PC-9 (cell line): ENCODE data around the gene AKR1B1. TPM values are rescaled to one million over a fixed set of nuclear protein-coding genes. Genes with fewer than 3 reads are reported as not detected.

ENCODE experiments used
- BruUV-seq: library from RNA; stranded (reverse); fragments of 400-500 nt; replicated peaks from 2 replicates; lab custom pipeline; 2021; lab: Mats Ljungman, UMichigan
- CTCF ChIA-PET: fragments of 300-600 bp; sonication (Branson Sonifier 250); formaldehyde crosslinking; loops from one replicate; lab custom pipeline; 2022; ENCODE audit warnings: antibody characterized with exemption; lab: Charles Lee
- POLR2A ChIA-PET: fragments of 300-600 bp; sonication (Branson Sonifier 250); formaldehyde crosslinking; loops from one replicate; lab custom pipeline; 2022; ENCODE audit warnings: antibody characterized with exemption; ENCODE audit not compliant: unreplicated experiment; lab: Charles Lee
- DNase-seq, 2 experiments: peaks; one replicate each; pipeline versions ENCODE4 v3.0.0 to v3.0.0-alpha.2; 2015 to 2022; ENCODE audit warnings: mixed read lengths in 1 of 2
- H2AFZ ChIP-seq: fragments of 200-600 bp; sonication (generic); 2 replicates; pipeline ENCODE4 v1.8.1; 2017; ENCODE audit warnings: antibody characterized with exemption
- H3F3A ChIP-seq: fragments of 200-600 bp; sonication (generic); 2 replicates; pipeline ENCODE4 v1.8.1; 2017; ENCODE audit warnings: antibody characterized with exemption, mild to moderate bottlenecking, low read depth; ENCODE audit not compliant: insufficient read depth
- H3K27ac ChIP-seq: fragments of 200-600 bp; sonication (generic); 2 replicates; pipeline ENCODE4 v1.6.1; 2016; ENCODE audit warnings: mixed run types
- H3K27me3 ChIP-seq: fragments of 200-600 bp; sonication (generic); 2 replicates; pipeline ENCODE4 v1.6.1; 2016; ENCODE audit warnings: low read depth, mixed run types; ENCODE audit not compliant: insufficient read depth
- H3K36me3 ChIP-seq: fragments of 200-600 bp; sonication (generic); 2 replicates; pipeline ENCODE4 v1.6.1; 2016; ENCODE audit warnings: low read depth, mixed run types
- H3K4me1 ChIP-seq: fragments of 200-600 bp; sonication (generic); replicated peaks from 2 replicates; pipeline ENCODE4 v1.6.1; 2016; ENCODE audit warnings: mixed run types; ENCODE audit not compliant: insufficient read depth
- H3K4me2 ChIP-seq: fragments of 200-600 bp; sonication (generic); 2 replicates; pipeline ENCODE4 v1.6.1; 2017; ENCODE audit warnings: mixed run types
- H3K4me3 ChIP-seq: fragments of 200-600 bp; sonication (generic); 2 replicates; pipeline ENCODE4 v1.6.1; 2016; ENCODE audit warnings: mixed run types
- H3K79me2 ChIP-seq: fragments of 200-600 bp; sonication (generic); 2 replicates; pipeline ENCODE4 v1.6.1; 2017; ENCODE audit warnings: low read depth, mixed run types
- H3K9me2 ChIP-seq: fragments of 200-600 bp; sonication (generic); 2 replicates; pipeline ENCODE4 v1.8.1; 2017; ENCODE audit warnings: mild to moderate bottlenecking; ENCODE audit not compliant: insufficient read depth
- H3K9me3 ChIP-seq: fragments of 200-600 bp; sonication (generic); 2 replicates; pipeline ENCODE4 v1.8.1; 2016; ENCODE audit warnings: low read depth; ENCODE audit not compliant: insufficient read depth
- H4K20me1 ChIP-seq: fragments of 200-600 bp; sonication (generic); 2 replicates; pipeline ENCODE4 v1.8.1; 2017; ENCODE audit not compliant: insufficient read depth
- CTCF ChIP-seq: fragments of 200-600 bp; sonication (generic); conservative IDR thresholded peaks from 2 replicates; pipeline ENCODE4 v1.6.1; 2017; ENCODE audit warnings: mixed run types, antibody characterized with exemption, mild to moderate bottlenecking, moderate library complexity
- EZH2 ChIP-seq: fragments of 200-600 bp; sonication (generic); IDR thresholded peaks from 2 replicates; pipeline ENCODE4 v1.8.0; 2017; ENCODE audit warnings: antibody characterized with exemption, low read depth
- intact Hi-C: fragments of 100-400 bp; cut with micrococcal nuclease; formaldehyde crosslinking; loops from one replicate; pipeline ENCODE4 v1.10.0; 2022; ENCODE audit not compliant: unreplicated experiment
- total RNA-seq: library from RNA; stranded (reverse); gene quantifications from 2 replicates; pipeline ENCODE4 v1.2.3, GENCODE V29; 2021

AKR1B1 gene
- total RNA-seq, 1 experiment from 2014 or later = 1,009 TPM

- POLR2A ChIA-PET = interaction anchor here (0.6 to 0.7 kb wide), 3 partner anchors 8 to 162 kb away, joined by 3 to 4 read pairs (median 3); no protein-coding TSS in a partner anchor
- Histone ChIP-seq H3K27ac (peak overlapping the region; percentile 21; the same call in 1 of the 2 replicates), H3K4me1 (peaks cover 10% of the 10 kb centered on the region), H3K4me3 (no peak overlapping the region), H3K4me2 (no peak overlapping the region), H3K9me2 (no peaks in the 10 kb centered on the region), H4K20me1 (no peaks in the 10 kb centered on the region; the same call in 1 of the 2 replicates), H3K79me2 (peaks cover 8% of the 10 kb centered on the region), H3K36me3 (peaks cover 54% of the 10 kb centered on the region), H2AFZ (no peak overlapping the region), H3F3A (peaks cover 94% of the 10 kb centered on the region), H3K9me3 (peaks cover 27% of the 10 kb centered on the region), H3K27me3 (no peaks in the 10 kb centered on the region)
- intact Hi-C loops = no loop called here
- no TSS peak for BruUV-seq
- CTCF ChIA-PET = no interaction called here
- DNase-seq = no peak
- TF ChIP-seq CTCF (no peak), EZH2 (no peak)
Observed at GRCh38 chr7:134440476-134440875, 18.4 kb downstream of the AKR1B1 start.

GRCh38 chr7:134440067-134440466 is 18.8 kb downstream of the AKR1B1 start:
- peaks cover 94% of the 10 kb centered on the region for H3F3A ChIP-seq
- TF ChIP-seq EZH2 = no peak
- TF ChIP-seq CTCF = no peak
- H2AFZ ChIP-seq = no peak overlapping the region
- H3K27ac ChIP-seq = peak overlapping the region; percentile 16; the same call in 1 of the 2 replicates
- no peaks in the 10 kb centered on the region; the same call in 1 of the 2 replicates for H4K20me1 ChIP-seq
- peaks cover 6% of the 10 kb centered on the region for H3K79me2 ChIP-seq
- H3K4me3 ChIP-seq = no peak overlapping the region
- BruUV-seq = no TSS peak
- H3K36me3 ChIP-seq = peaks cover 50% of the 10 kb centered on the region
- ChIA-PET CTCF (interaction anchor here (0.6 kb wide), 1 partner anchor 17 kb away, joined by 3 read pairs; no protein-coding TSS in a partner anchor), POLR2A (interaction anchor here (0.6 kb wide), 1 partner anchor 159 kb away, joined by 3 read pairs; no protein-coding TSS in a partner anchor)
- H3K4me2 ChIP-seq = no peak overlapping the region
- DNase-seq = no peak
- intact Hi-C loops = no loop called here
- peaks cover 14% of the 10 kb centered on the region for H3K4me1 ChIP-seq
- H3K9me3 ChIP-seq = peaks cover 27% of the 10 kb centered on the region
- no peaks in the 10 kb centered on the region for H3K9me2 ChIP-seq
- H3K27me3 ChIP-seq = no peaks in the 10 kb centered on the region

GRCh38 chr7:134438946-134439345 is 20.0 kb downstream of the AKR1B1 start:
- Histone ChIP-seq H3K27me3 (no peaks in the 10 kb centered on the region), H3K36me3 (peaks cover 39% of the 10 kb centered on the region), H3K4me1 (peaks cover 26% of the 10 kb centered on the region), H3F3A (peaks cover 94% of the 10 kb centered on the region), H4K20me1 (no peaks in the 10 kb centered on the region), H3K27ac (peak overlapping the region; percentile 13; the same call in 1 of the 2 replicates), H3K4me2 (no peak overlapping the region), H3K79me2 (no peaks in the 10 kb centered on the region; the same call in 1 of the 2 replicates), H2AFZ (no peak overlapping the region), H3K9me3 (peaks cover 27% of the 10 kb centered on the region), H3K4me3 (no peak overlapping the region), H3K9me2 (no peaks in the 10 kb centered on the region)
- intact Hi-C loops = loop anchor here (5.0 kb wide), 1 partner anchor 733 kb away; the partner anchor contains the start of gene CYREN
- TF ChIP-seq CTCF (no peak), EZH2 (no peak)
- ChIA-PET POLR2A (no interaction called here), CTCF (no interaction called here)
- BruUV-seq = no TSS peak
- no peak for DNase-seq
